ENCODE results near the gene LY6G5C.

LY6G5C gene

GRCh38 chr6:31639449-31639861 is 41.4 kb downstream of the LY6G5C start:
- DNase-seq (ENCODE audit: low spot score), result peak; percentile 85

GRCh38 chr6:31639043-31639442 is 41.8 kb downstream of the LY6G5C start:
- DNase-seq (ENCODE audit: low spot score), result no peak

- no peak for DNase-seq (ENCODE audit: low spot score)
Observed at GRCh38 chr6:31636698-31637596, 43.9 kb downstream of the LY6G5C start.

GRCh38 chr6:31634969-31635575 is 45.8 kb downstream of the LY6G5C start:
- DNase-seq (ENCODE audit: low spot score), result no peak

- no peak for DNase-seq (ENCODE audit: low spot score)
Observed at GRCh38 chr6:31634131-31634530, 46.7 kb downstream of the LY6G5C start.

- DNase-seq (ENCODE audit: low spot score), result no peak
Observed at GRCh38 chr6:31633447-31633846, 47.4 kb downstream of the LY6G5C start.

- no peak for DNase-seq (ENCODE audit: low spot score)
Observed at GRCh38 chr6:31632279-31632946, 48.5 kb downstream of the LY6G5C start.

GRCh38 chr6:31631681-31632278 is 49.1 kb downstream of the LY6G5C start:
- no peak for DNase-seq (ENCODE audit: low spot score)

- no peak for DNase-seq (ENCODE audit: low spot score)
Observed at GRCh38 chr6:31631209-31631608, 49.7 kb downstream of the LY6G5C start.

GRCh38 chr6:31630177-31630934 is 50.5 kb downstream of the LY6G5C start:
- DNase-seq (ENCODE audit: low spot score), result no peak

- DNase-seq (ENCODE audit: low spot score), result no peak
Observed at GRCh38 chr6:31629014-31629413, 51.9 kb downstream of the LY6G5C start.

- DNase-seq (ENCODE audit: low spot score), result no peak
Observed at GRCh38 chr6:31627690-31628287, 53.1 kb downstream of the LY6G5C start.

GRCh38 chr6:31626952-31627351 is 53.9 kb downstream of the LY6G5C start:
- no peak for DNase-seq (ENCODE audit: low spot score)

Measured in AG08395 (cell line).